ENCODE results near the gene RPS15A.

Gene RPS15A

DNA sequence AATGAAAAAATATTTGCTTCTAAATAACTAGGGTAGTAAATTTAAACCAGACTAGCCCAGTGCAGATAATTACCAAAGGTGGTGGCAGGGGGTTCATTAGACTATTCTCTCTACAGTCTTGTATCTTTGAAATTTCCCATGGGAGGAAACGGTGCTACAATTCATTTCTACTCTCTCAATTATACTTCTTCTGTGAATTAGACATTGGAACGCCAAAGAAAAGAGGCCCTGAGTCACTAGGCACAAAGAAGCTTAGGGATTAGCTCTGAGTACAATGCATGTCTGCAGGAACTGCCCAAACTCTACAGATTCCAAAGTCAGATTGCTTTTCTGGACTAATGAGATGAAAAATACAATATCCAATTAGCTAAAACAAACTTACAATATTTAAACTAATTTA lies 41.9 kb upstream of the RPS15A start:
- TF ChIP-seq ZFX (IDR thresholded peaks at IDR 0.05; ENCODE audit: borderline replicate concordance), result no peak
- TF ChIP-seq, protein P1, sequence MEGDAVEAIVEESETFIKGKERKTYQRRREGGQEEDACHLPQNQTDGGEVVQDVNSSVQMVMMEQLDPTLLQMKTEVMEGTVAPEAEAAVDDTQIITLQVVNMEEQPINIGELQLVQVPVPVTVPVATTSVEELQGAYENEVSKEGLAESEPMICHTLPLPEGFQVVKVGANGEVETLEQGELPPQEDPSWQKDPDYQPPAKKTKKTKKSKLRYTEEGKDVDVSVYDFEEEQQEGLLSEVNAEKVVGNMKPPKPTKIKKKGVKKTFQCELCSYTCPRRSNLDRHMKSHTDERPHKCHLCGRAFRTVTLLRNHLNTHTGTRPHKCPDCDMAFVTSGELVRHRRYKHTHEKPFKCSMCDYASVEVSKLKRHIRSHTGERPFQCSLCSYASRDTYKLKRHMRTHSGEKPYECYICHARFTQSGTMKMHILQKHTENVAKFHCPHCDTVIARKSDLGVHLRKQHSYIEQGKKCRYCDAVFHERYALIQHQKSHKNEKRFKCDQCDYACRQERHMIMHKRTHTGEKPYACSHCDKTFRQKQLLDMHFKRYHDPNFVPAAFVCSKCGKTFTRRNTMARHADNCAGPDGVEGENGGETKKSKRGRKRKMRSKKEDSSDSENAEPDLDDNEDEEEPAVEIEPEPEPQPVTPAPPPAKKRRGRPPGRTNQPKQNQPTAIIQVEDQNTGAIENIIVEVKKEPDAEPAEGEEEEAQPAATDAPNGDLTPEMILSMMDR (IDR thresholded peaks at IDR 0.05), result no peak
- no peak overlapping the region for H3K27ac ChIP-seq

DNA sequence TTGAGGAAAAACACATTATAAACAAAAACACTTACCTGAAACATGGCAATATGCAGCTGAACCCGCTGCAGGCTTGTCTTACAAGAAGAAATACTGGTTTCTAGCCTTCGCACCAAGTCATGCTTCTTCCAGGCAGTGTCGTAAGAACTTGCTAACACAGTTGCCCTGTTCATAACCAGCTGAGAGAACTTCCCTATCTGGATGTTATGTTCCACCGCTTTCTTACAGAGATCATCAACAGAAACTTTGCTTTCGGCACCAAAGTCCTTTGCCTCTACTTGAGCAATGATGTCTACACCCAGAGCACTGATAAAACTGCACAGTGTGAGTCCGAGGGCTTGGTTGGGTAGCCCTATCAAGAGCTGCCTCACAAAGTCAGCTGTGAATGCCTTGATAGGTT lies 39.1 kb upstream of the RPS15A start:
- TF ChIP-seq, protein P1 (IDR thresholded peaks at IDR 0.05), result no peak
- no peak for TF ChIP-seq ZFX (IDR thresholded peaks at IDR 0.05; ENCODE audit: borderline replicate concordance)

DNA sequence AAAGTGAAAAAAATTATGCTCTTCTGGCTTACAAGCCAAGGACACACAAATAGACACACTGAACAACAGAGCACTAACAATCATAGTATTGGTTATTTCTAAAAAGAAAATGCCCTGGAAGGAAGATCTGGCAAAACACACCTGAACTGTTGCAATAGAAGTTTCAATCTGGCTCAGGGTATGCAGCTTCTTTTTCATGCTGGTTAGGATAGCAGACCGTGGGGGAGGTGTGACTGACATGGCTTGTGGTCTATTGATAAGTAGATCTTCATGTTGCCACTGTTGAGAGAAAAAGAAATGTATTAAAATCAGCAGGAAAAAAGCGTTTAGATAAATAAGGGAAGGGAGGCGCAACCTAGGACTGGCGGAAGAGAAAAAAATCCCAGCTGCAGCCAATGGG lies 37.8 kb upstream of the RPS15A start:
- TF ChIP-seq, protein P1 (IDR thresholded peaks at IDR 0.05), result no peak
- no peak for TF ChIP-seq ZFX (IDR thresholded peaks at IDR 0.05; ENCODE audit: borderline replicate concordance)
- no peak overlapping the region for H3K27ac ChIP-seq

More for the DNA sequence above, 39.1 kb upstream of the RPS15A start:
- no peak overlapping the region for H3K27ac ChIP-seq

DNA sequence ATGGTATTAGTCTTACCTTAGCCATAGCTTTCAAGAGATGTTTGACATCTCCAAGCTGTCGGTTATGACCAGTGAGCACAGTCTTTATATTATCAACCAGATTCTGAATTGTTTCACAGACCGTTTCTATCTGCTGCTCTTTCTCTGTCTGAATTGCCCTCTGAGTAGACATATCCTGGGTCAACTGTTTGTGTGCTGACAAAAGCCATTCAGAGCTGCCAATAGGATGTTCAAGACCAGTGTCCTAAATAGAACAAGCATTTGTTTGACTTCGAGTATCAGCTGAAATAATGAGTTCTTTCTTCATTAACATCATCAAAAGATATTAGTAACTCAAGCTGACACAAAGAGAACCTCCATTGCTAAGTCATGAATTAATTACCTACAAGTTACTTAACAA lies 26.2 kb upstream of the RPS15A start:
- H3K27ac ChIP-seq, result no peak overlapping the region
- TF ChIP-seq ZFX (IDR thresholded peaks at IDR 0.05; ENCODE audit: borderline replicate concordance), result no peak
- TF ChIP-seq, protein P1 (IDR thresholded peaks at IDR 0.05), result no peak

DNA sequence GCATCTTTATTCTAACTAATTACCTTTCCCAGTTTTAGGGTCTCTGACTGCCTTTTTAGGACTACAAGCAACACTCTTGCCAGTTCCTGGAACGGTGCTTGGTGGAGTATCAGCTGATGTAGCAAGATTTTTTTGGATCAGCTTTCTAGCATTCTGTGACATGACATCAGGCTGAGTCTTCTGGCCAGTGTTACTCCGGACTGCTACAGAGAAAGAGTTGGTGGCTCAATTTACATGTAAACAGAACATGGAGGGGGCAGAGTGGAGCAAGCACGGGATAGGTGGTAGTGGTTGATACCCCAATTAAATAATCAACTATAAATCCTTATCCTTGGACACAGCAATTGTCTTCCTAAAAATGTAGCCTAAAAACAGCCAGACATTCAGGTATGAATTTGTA lies 21.8 kb upstream of the RPS15A start:
- H3K27ac ChIP-seq, result no peak overlapping the region

DNA sequence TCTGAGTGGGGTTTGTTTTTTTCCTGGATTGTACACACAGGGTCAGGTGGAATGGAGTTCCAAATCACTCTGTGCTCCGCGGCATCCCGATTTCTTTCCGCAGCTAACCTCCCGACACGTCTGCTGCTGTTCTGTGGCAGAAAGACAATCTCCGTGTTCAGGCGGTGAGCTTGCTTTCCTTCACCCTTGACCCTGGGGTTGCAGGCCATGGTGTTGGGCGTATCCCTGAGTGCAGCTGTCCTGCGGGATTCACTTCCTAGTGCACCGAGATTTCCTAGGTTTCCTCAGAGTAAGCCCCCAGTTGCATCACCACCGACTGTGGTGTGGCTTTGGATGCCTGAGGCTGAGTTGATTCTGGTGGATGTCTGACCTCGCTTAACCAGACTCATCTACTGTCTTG lies 19.0 kb upstream of the RPS15A start:
- TF ChIP-seq, protein P1 (IDR thresholded peaks at IDR 0.05), result no peak
- no peak for TF ChIP-seq ZFX (IDR thresholded peaks at IDR 0.05; ENCODE audit: borderline replicate concordance)

More for the DNA sequence above, 21.8 kb upstream of the RPS15A start:
- no peak for TF ChIP-seq ZFX (IDR thresholded peaks at IDR 0.05; ENCODE audit: borderline replicate concordance)
- TF ChIP-seq, protein P1 (IDR thresholded peaks at IDR 0.05), result no peak

DNA sequence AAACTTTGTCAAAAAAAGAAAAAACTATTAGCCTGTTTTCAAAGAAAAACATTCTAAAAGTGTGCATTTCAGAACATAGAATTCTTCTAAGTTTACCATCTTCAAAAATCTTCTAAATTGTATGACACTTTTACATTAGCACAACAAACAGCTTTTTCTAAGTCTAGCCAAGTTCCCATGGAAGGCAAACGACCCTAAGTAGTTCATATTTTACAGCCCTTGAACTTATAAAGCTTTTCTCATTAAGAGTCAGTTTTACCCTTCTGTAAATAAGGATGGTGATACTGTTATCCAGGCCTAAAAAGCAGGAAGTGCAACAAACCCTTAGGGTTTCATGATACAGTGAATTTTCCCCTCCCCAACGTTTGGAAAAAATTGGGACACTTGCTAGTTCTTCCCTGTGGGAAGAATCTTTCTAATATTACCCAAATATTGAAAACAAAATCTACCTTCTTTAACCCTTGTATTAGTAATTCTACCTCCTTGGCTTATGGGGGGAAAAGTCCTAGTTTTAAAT lies 15.2 kb upstream of the RPS15A start:
- no peak overlapping the region for H3K27ac ChIP-seq
- no peak for TF ChIP-seq ZFX (IDR thresholded peaks at IDR 0.05; ENCODE audit: borderline replicate concordance)
- TF ChIP-seq, protein P1 (IDR thresholded peaks at IDR 0.05), result no peak

More for the DNA sequence above, 19.0 kb upstream of the RPS15A start:
- no peak overlapping the region for H3K27ac ChIP-seq
